Measurements from ENCODE around the gene DENND1C. TPM values are rescaled to one million over a fixed set of nuclear protein-coding genes. Genes with fewer than 3 reads are reported as not detected.

The DENND1C gene
- total RNA-seq, 4 donors from 2014 or later, result 1.4 to 2.1 TPM; not detected in 2

DNA sequence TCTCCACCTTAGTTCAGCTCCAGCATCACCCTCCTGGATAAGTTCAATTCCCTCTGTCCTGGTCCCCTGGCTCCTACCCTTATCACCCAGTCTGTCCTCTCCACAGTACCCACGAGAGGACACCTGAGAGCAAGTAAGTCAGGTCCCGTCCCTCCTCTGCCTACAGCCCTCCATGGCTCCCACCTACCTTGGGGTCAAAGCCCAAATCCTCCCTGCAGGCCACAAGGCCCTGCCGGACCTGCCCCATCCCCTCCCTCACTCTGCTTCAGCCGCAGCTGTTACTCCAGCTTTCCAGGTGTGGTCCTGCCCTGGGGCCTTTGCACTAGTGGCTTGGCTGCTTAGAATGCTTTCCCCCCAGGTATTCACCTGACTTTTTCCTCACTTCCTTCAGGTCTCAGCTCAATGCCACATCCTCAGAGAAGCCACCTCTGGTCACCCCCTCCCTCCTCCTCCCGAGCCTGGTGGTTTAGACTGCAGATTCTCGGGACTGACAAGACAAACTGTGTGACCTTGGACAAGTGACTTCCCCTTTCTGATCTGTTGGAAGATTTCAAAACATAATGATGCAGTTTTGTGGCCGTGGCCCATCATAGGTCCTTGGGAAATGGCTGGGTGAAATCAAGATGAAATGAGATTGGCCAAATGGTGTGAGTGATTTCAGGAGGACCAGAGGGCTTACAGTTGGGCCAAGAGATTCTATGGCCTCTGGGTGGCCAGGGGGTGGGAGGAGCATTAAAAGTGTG is 16.9 kb upstream of the DENND1C start:
- Histone ChIP-seq H3K36me3 (no peaks in the 10 kb centered on the region), H3K4me1 (peaks cover 0 to 10% of the 10 kb centered on the region in 2 donors), H3K9me3 (no peaks in the 10 kb centered on the region), H3K4me3 (no peak overlapping the region), H3K27me3 (peaks cover 5 to 9% of the 10 kb centered on the region in 2 donors), H3K27ac (no peak overlapping the region)
- intact Hi-C loops (cut with DNase I; ENCODE audit: low total_unique reads), result no loop called here
- DNase-seq, result no peak
- TF ChIP-seq, protein P1, sequence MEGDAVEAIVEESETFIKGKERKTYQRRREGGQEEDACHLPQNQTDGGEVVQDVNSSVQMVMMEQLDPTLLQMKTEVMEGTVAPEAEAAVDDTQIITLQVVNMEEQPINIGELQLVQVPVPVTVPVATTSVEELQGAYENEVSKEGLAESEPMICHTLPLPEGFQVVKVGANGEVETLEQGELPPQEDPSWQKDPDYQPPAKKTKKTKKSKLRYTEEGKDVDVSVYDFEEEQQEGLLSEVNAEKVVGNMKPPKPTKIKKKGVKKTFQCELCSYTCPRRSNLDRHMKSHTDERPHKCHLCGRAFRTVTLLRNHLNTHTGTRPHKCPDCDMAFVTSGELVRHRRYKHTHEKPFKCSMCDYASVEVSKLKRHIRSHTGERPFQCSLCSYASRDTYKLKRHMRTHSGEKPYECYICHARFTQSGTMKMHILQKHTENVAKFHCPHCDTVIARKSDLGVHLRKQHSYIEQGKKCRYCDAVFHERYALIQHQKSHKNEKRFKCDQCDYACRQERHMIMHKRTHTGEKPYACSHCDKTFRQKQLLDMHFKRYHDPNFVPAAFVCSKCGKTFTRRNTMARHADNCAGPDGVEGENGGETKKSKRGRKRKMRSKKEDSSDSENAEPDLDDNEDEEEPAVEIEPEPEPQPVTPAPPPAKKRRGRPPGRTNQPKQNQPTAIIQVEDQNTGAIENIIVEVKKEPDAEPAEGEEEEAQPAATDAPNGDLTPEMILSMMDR (IDR thresholded peaks at IDR 0.05), result no peak
- no peak for TF ChIP-seq POLR2A (IDR thresholded peaks at IDR 0.05)

DNA sequence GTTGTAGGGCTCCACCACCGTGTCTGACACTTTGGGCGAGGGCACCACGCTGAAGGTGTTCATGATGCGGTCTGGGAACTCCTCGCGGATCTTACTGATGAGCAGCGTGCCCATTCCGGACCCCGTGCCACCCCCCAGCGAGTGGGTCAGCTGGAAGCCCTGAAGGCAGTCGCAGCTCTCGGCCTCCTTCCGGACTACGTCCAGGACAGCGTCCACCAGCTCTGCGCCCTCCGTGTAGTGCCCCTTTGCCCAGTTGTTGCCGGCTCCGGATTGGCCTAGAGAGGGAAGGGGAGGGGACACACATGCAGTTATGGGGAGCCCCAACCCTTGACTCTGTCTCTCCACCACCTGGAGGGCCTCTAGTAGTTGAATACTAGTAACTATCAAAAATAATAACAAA is 14.4 kb upstream of the DENND1C start:
- Histone ChIP-seq H3K4me1 (no peaks in the 10 kb centered on the region), H3K36me3 (no peaks in the 10 kb centered on the region), H3K9me3 (no peaks in the 10 kb centered on the region), H3K27me3 (no peaks in the 10 kb centered on the region), H3K4me3 (no peak overlapping the region), H3K27ac (no peak overlapping the region)
- TF ChIP-seq, protein P1 (IDR thresholded peaks at IDR 0.05), result no peak
- DNase-seq, result no peak
- intact Hi-C loops (cut with DNase I; ENCODE audit: low total_unique reads), result no loop called here

DNA sequence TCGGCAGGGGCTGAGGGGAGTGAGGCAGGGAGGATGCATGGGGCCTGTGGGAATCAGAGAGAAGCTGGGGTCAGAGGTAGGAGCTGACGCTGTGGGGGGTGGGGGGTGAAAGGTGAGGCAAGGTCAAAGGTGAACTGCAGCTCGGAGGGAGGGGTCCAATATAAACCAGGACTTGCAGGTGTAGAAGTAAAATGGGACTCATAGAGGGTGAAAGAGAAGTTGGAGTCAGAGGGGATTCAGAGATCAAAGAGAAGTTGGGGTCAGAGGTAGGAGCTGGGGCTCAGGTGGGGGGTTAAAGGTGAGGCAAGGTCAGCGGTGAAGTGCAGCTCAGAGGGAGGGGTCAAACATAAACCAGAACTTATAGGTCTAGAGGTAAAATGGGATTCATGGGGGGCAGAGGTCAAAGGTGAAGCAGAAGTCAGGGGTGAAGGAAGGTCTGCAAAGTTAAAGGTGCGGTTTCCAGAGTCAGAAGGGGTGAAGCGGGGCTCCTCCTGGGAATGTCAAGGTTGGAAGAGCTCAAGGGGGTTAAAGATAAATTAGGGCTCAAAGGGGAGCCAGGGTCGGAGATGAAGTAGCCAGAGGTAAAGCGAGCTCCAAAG is 12.9 kb upstream of the DENND1C start:
- Histone ChIP-seq H3K27ac (no peak overlapping the region), H3K9me3 (no peaks in the 10 kb centered on the region), H3K36me3 (no peaks in the 10 kb centered on the region), H3K27me3 (no peaks in the 10 kb centered on the region), H3K4me3 (no peak overlapping the region), H3K4me1 (no peaks in the 10 kb centered on the region)
- no peak for DNase-seq
- TF ChIP-seq, protein P1 (IDR thresholded peaks at IDR 0.05), result no peak
- no peak for TF ChIP-seq POLR2A (IDR thresholded peaks at IDR 0.05)
- intact Hi-C loops (cut with DNase I; ENCODE audit: low total_unique reads), result no loop called here

DNA sequence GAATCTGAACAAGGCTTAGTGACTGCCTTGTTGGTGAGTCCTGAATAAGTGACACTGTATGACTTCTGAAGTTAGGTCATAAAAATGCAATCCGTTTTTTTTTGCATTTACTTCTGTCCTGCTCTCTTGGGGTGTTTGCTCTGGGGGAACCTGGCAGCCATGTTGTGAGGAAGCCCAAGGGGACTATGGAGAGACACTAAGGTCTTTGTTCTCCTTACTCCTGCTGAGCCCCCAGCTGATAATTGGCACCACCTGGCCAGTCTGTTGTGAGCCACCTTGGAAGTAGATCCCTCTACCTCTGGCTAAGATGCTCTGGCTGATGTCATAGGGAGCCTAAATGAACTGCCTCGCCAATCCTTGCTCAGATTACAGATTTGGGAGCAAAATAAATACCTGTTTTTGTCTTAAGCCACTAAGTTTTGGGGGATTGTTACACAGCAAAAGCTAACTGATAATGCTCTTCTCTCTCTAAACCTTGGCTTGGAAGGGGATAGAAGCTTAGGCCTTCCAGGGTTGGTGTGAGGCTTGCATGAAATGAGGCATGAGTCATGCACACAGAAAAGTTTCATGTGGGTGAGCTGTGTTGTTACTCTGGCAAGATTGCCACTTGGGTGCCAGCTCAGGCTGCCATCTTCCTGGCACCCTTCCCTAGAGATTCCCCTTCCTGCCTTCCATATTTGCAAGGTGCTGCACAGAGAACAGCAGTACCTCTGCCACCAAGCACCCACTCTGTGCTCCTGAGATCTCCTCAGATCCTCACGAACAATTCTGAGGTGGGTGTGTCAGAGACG is 10.4 kb upstream of the DENND1C start:
- Histone ChIP-seq H3K36me3 (no peaks in the 10 kb centered on the region), H3K4me1 (no peaks in the 10 kb centered on the region), H3K27ac (no peak overlapping the region), H3K4me3 (no peak overlapping the region), H3K9me3 (no peaks in the 10 kb centered on the region), H3K27me3 (no peaks in the 10 kb centered on the region)
- intact Hi-C loops (cut with DNase I; ENCODE audit: low total_unique reads), result no loop called here
- no peak for DNase-seq
- no peak for TF ChIP-seq POLR2A (IDR thresholded peaks at IDR 0.05)
- TF ChIP-seq, protein P1 (IDR thresholded peaks at IDR 0.05), result no peak

DNA sequence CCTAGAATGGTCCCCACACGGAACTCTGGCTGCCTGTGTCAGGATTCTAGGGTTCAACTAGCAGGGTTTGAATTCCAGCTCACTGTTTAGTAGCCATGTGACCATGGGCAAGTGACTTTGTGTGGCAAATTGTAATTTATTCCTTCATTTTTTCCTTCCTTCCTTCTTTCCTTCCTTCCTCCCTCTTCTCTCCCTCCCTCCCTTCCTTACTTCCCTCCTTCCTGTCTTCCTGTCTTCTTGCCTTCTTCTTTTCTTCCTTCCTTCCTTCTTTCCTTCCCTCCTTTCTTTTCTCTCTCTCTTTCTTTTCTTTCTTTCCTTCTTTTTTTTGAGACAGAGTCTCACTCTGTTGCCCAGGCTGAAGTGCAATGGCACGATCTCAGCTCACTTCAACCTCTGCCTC is 8.5 kb upstream of the DENND1C start:
- no peaks in the 10 kb centered on the region for H3K9me3 ChIP-seq
- H3K27ac ChIP-seq, result no peak overlapping the region
- TF ChIP-seq POLR2A (IDR thresholded peaks at IDR 0.05), result no peak
- TF ChIP-seq, protein P1 (IDR thresholded peaks at IDR 0.05), result no peak
- intact Hi-C loops (cut with DNase I; ENCODE audit: low total_unique reads), result no loop called here
- H3K4me1 ChIP-seq, result no peaks in the 10 kb centered on the region
- no peak for DNase-seq
- H3K4me3 ChIP-seq, result no peak overlapping the region
- H3K36me3 ChIP-seq, result no peaks in the 10 kb centered on the region
- no peaks in the 10 kb centered on the region for H3K27me3 ChIP-seq
